ENCODE measurements around the gene HS1BP3.

GRCh38 chr2:20575414-20575813 is 75.5 kb downstream of the HS1BP3 start:
- TF ChIP-seq, protein P1, sequence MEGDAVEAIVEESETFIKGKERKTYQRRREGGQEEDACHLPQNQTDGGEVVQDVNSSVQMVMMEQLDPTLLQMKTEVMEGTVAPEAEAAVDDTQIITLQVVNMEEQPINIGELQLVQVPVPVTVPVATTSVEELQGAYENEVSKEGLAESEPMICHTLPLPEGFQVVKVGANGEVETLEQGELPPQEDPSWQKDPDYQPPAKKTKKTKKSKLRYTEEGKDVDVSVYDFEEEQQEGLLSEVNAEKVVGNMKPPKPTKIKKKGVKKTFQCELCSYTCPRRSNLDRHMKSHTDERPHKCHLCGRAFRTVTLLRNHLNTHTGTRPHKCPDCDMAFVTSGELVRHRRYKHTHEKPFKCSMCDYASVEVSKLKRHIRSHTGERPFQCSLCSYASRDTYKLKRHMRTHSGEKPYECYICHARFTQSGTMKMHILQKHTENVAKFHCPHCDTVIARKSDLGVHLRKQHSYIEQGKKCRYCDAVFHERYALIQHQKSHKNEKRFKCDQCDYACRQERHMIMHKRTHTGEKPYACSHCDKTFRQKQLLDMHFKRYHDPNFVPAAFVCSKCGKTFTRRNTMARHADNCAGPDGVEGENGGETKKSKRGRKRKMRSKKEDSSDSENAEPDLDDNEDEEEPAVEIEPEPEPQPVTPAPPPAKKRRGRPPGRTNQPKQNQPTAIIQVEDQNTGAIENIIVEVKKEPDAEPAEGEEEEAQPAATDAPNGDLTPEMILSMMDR (IDR thresholded peaks at IDR 0.05), result no peak
- TF ChIP-seq POLR2A (IDR thresholded peaks at IDR 0.05) (no peak), POLR2AphosphoS5 (IDR thresholded peaks at IDR 0.05; ENCODE audit: insufficient read depth in 1 of 2, low read depth in 1 of 2) (no peak)
